Mucosa of gallbladder (tissue), 1 donor: ENCODE results near the gene OTULINL. TPM values are rescaled to one million over a fixed set of nuclear protein-coding genes. Genes with fewer than 3 reads are reported as not detected.

Experiments used
- DNase-seq: peaks from one replicate; pipeline ENCODE4 v3.0.0-alpha.2; 2020; ENCODE audit warnings: low spot score
- total RNA-seq: library from RNA; stranded (reverse); gene quantifications from one replicate; pipeline ENCODE4 v1.2.1, GENCODE V29; 2021
- donor health status: DM: no; HTN: no; CAD: no.

Gene OTULINL
- total RNA-seq, 1 donor from 2014 or later, result 9.9 TPM

DNA sequence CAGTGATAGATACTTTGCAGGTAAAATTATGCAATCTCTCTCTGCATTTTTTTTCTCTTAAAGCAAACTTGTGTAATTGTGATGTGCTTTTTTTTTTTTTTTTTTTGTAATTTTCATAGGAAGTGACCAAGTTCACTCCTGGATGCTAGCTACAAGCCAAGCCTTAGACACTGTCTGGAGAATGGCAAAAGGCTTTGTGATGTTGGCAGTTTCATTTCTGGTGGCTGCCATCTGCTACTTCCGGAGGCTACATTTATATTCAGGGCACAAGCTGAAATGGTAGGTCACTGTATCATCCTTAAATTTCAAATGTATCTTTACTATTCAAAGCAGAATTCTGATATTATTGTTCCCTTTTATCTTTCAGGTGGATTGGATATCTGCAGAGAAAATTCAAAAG lies 19.3 kb downstream of the OTULINL start:
- DNase-seq, result no peak

- no peak for DNase-seq
Measured at GRCh38 chr5:14603141-14603540, 21.5 kb downstream of the OTULINL start.

DNA sequence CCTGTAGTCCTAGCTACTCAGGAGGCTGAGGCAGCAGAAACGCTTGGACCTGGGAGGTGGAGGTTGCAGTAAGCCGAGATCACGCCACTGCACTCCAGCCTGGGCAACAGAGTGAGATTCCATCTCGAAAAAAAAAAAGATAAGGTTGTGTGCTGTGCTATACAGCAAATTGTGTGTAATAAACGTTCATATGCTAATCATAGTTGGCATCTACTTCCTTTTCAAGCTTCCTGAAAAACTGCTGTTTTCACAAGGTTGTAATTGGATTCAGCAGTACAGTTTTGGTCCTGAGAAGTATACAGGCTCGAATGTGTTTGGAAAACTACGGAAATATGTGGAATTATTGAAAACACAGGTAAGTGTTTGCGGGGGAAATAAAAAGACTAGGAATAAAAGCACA lies 25.5 kb downstream of the OTULINL start:
- DNase-seq, result no peak

DNA sequence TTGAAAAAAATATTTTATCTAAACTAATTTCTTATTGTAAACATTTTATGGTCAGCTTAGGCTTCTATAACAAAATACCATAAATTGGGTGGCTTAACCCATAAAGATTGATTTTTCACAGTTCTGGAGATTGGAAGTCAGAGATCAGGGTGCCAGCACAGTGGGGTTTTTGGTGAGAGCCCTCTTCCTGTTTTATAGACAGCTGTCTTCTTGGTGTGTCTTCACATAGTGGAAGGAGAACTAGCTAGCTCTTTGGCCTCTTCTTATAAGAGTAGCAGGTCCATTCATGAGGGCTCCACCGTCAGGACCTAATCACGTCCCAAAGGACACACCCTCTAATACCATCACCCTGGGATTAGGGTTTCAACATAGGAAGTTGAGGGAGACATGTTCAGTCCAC lies 26.6 kb downstream of the OTULINL start:
- no peak for DNase-seq

DNA sequence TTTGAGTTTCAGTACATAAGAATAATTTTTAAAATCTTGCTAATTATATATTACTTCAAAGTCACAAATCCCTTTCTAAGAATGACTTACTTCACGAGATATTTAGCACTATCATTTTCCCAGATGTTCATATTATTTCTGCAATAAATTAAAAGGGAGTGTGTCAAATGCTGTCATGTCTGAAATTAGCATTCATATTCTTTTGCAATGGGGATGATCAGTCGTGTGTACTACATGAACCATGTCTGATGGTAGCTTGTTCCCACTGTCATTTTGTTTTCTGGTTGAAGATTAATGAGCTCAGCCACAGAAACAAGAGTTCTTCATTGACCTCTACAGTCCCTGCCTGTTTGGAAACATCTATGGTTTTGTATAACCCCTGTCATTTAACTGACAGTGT lies 30.1 kb downstream of the OTULINL start:
- DNase-seq, result no peak

GRCh38 chr5:14614490-14614889 lies 32.9 kb downstream of the OTULINL start:
- no peak for DNase-seq

GRCh38 chr5:14615365-14615764 lies 33.8 kb downstream of the OTULINL start:
- DNase-seq, result no peak

DNA sequence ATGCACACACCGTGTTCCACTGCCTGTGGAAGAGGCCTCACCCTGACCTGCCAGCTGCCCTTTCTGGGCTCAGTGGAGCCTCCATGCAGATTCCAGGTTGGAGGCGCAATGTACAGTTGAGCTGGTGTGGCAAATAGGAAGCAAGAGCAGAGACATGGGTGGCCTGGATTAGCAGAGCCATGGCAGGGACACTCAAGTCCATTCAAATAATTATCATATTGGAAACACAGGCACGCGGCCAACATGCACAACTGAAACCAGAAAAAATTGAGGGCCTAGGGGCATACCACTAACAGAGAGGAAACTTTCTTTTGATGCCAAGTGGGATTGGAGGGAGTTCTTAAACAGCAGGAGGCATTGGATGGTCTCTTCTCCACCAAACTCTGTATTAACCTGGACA lies 35.8 kb downstream of the OTULINL start:
- DNase-seq, result no peak

- DNase-seq, result no peak
Measured at GRCh38 chr5:14627270-14627669, 45.7 kb downstream of the OTULINL start.

- peak; percentile 63 for DNase-seq
Measured at GRCh38 chr5:14628346-14628745, 46.8 kb downstream of the OTULINL start.

DNA sequence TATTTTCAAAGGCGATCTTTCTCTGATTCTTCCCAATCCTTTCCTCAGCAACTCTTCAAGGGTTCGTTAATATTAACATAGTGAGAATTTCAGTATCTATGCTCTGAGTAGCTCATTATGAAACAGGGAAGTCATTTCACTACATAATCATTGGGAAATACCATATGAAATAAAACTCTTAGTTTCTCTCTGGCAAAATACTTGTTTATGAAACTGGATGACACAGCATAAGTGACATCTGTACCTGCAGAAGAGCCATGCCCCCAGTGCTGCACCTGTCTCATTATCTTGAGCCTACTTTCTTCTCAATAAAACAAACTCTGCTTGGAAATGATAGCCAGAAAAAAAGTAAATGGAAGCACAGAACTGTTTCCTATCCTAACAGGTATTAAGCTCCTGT lies 49.1 kb downstream of the OTULINL start:
- no peak for DNase-seq

DNA sequence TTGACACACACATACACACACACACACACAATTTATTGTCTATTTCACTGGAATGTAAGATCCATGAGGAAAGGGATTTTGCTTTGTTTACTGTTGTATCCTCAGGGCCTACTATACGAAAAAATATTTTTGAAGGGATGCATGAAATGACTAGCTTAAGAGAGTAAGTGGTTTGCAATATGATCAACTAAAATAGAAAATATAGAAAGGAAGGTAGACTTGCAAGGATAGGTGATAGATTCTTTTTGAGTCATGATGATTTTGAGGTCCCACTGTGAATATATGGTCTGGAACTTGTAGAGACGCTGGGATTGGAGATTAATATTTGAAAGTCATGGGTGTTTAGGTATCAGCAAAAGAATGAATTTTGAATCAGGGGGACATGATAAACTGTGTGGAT lies 54.1 kb downstream of the OTULINL start:
- DNase-seq, result no peak

DNA sequence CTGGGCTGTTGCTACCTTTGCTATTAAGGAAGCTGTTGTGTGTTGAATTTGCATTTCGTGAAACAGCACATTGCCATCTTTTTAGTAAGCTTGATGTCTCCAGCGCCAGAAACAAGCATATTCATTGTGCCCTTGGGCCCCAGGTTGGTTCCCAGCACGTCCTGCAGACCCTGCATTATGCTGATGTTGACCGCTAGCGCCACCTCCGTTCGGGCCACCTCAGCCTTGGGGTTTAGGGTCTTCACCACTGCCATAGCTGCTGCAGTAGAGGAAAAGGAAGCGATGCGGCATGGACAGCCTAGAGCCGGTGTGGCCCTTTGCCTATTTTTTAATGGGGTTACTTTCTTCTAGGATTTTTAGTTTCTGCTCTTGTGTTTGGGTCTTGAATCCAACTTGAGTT lies 59.2 kb downstream of the OTULINL start:
- DNase-seq, result no peak

GRCh38 chr5:14644623-14645237 lies 63.1 kb downstream of the OTULINL start:
- no peak for DNase-seq

GRCh38 chr5:14650052-14650451 lies 68.5 kb downstream of the OTULINL start:
- no peak for DNase-seq

DNA sequence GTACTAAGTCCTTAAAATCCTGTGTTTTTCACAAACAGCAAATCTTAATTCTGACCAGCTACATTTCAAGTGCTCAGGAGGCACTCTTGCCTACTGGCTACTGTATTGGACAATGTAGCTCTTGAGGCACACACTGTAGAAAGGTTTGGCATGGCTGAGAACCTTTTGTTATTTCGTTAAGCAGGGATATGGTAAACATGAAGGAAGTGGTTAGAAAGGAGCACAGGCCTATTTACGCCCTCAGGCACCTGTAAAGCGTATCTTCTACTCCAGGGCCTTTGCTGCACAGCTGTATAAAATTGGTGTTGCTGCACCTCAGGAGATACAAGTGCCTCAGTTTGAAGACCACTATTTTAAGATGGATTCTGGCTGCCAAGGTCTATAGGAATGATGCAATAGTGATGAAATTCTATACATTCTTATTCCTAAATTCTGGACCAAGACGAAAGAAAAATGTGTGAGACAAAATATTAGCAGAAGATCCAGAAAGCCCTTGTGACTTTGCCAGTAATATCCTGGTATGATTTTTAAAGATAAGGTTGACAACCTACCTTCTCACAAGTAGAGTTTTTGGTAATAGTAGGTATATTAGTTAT lies 73.7 kb downstream of the OTULINL start:
- no peak for DNase-seq

DNA sequence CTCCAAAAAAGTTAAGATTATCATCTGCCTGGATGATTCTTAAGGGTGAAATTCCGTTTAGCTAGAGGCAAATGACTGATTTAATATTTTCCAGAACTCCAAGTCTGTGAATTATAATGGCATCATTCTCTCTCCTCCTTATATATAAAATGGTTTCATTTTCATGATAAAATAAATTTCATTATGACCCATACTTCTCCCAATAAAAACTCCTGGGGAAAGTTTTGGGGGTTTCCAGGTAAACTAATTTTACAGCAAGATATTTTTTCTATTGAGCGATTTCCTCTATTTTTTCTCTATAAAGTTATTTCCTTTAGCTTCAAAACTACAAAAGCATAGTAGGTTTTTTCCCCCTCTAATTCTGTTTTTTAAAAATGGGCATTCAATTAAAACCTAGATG lies 75.3 kb downstream of the OTULINL start:
- no peak for DNase-seq

DNA sequence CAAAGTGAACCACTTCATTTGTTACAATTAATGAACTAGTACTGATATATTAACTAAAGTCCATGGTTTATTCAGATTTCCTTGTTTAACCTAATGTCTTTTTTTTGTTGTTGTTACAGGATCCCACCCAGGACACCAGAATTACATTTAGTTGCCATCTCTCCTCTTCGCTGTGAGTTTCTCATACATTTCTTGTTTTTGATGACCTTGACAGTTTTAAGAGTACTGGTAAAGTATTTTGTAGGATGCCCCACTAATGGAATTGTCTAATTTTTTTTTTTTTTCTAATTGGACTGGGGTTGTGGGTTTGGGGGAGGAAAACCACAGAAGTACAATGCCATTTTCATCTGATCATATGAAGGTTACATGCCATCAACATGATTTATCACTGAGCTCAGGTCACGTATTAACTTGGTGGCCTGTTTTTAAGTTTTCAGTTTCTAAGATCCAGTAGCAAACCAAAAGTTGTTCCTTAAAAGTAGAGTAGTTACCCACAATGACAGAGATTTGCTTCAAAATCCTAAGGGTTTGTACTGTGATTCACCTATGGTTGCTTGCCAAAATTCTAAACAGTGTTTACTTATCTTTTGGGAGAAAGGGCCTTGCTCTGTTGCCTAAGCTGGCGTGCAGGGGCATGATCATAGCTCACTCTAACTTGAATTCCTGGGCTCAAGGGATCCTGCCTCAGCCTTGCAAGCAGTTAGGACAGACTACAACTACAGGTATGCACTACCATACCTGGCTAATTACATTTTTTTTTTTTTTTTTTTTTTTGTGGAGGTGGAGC lies 78.4 kb downstream of the OTULINL start:
- no peak for DNase-seq

DNA sequence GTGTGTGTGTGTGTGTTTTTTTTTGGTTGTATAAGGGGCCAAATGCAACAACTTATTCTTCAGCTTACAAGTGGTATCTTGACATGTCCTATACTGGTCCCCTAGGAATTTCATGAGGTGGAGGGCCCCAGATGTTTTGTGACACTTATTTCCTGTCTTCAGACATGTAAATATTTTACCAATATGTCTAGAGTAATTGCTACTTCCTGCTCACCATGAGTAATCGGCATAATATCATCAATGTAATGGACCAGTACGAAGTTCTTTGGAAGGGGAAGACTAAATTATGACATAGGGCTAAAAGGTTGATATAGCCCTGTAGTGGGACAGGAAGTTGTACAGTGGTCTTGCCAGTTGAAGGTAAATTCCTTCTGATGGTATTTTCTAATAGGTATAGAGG lies 79.2 kb downstream of the OTULINL start:
- no peak for DNase-seq
